ENCODE data around the gene ERVV-1.
"Not testable (repeated sequence)": the region's sequence is repeated elsewhere in the genome, so short reads cannot be mapped to it uniquely, and the experiment has no call there.

ERVV-1 gene

DNA sequence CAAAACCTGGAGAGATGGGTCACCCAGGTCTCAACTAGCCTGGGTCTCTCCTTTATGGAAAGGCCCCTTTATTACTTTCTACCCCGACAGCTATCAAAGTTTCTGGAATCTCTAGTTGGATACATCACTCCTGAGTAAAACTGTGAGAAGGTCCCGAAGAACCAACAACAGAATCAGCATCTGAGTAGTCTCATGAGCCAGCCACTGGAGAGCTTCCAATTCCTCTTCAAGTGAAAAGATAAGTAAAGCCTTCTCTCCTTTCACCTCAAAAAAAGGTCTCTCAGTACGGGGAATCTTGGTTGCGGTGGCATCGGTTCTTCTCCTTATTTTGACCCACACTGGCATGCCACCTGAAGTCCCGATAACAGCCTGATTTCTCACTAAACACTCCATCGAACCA, at the start of gene ERVV-1:
Gene ERVV-1 (plus strand): TSS at position 301 of the 400 bp plus-strand sequence. CDS start 170 bp downstream, outside the sequence.
- DNase-seq (ENCODE audit: low spot score): no peak

DNA sequence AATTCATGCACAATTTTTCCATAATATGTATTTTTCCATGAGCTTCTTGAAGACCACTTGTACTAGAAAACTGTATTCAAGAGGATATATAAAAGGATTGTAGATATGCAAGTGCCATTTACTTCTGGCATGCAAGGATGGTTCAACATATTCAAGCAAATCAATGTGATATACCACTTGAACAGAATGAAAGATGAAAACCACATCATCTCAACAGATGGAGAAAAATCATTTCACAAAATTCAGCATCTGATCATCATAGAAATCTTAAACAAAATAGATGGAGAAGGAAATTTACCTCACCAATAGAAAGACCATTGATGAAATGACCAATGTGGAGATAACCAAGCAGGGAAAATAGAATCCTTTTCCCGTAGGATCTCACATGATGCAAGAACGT, 45.9 kb upstream of the ERVV-1 start:
- no peak for DNase-seq (ENCODE audit: low spot score)

DNA sequence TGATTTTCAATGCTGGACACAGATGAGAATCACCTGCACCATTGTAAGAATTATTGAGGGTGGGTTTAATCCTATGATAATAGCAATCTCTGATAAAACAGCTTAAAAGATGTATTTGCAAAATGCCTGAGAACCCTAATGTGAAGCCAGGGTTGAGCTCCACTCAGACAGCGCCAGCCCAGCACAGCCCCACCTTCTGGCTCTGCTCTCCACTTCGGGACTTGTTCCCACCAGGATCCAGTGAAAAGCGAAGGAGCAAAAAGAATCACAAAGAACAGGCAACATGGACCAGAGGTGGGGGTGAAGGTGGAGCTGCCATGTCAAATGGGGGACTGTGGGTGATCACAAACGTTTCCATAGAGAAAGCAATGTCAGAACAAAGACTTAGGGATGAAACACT, 32.4 kb upstream of the ERVV-1 start:
- DNase-seq (ENCODE audit: low spot score): no peak

DNA sequence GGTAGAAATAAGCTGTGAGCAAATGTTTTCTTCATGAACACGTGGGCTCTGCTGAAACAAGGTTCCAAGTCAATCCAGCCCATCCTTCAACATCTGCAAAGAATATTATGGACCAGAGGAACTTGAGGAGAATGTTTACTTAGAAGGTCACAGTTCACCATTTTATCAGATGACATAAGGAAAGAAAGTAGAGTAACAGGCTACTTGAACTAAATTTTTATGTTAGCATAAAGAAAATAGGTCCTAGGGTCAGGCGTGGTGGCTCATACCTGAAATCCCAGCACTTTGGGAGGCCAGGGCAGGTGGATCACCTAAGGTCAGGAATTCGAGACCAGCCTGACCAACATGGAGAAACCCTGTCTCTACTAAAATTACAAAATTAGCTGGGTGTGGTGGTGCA, 30.6 kb upstream of the ERVV-1 start:
- DNase-seq (ENCODE audit: low spot score): not testable (repeated sequence)

DNA sequence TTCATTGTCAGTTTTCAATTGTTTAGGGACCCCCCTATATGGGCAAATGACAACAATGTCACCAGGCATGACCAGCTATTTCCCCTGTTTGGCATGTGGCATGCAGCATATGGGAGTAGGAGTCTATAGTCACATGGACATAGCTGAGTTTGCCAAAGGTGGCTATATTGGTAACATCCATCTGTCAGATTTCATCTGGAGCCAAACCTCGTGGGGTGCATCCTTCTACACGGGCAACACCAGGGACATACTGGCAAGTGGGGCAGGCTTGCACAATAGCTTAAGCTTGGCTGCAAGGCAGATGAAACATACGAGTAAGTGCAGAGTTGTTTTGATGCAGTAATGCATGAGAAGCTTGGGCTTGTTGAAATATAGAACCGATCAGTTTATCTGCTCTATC, 26.5 kb upstream of the ERVV-1 start:
- DNase-seq (ENCODE audit: low spot score): no peak

DNA sequence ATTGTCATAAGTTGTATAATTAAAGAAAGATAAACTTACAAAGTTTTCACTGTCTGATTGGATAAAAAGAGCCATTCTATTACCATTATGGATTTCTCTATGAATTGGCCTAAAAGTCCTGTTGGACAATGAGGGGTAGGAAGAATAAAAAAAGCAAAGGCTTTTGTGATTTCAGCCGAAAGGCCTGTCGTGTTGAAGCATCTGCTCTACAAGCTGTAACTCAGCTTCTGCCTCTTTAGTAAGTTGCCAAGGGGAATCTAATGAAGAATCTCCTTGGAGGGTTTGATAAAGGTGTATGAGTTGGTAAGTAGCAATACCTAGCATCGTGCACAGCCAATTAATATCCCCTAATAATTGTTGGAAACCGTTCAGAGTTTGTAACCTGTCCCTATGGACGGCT, 25.2 kb upstream of the ERVV-1 start:
- DNase-seq (ENCODE audit: low spot score): no peak

DNA sequence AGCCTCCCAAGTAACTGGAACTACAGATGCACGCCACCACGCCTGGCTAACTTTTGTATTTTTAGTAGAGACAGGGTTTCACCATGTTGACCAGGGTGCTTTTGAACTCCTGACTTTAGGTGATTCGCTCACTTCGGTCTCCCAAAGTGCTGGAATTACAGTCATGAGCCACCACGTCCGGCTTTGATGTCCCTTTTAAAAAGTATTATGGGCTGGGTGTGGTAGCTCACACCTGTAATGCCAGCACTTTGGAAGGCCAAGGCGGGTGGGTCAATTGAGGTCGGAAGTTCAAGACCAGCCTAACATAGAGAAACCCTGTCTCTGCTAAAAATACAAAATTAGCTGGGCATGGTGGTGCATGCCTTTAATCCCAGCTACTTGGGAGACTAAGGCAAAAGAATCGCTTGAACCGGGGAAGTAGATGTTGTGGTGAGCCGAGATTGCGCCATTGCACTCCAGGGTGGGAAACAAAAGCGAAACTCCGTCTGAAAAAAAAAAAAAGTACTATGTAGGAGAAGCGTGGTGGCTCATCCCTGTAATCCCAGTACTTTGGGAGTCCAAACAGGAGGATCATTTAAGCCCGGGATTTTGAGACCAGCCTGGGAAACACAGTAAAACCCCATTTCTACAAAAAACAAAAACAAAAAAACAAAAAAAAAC, 22.8 kb upstream of the ERVV-1 start:
- no peak for DNase-seq (ENCODE audit: low spot score)

- no peak for DNase-seq (ENCODE audit: low spot score)
Measured at GRCh38 chr19:52991484-52991883, 22.2 kb upstream of the ERVV-1 start.

DNA sequence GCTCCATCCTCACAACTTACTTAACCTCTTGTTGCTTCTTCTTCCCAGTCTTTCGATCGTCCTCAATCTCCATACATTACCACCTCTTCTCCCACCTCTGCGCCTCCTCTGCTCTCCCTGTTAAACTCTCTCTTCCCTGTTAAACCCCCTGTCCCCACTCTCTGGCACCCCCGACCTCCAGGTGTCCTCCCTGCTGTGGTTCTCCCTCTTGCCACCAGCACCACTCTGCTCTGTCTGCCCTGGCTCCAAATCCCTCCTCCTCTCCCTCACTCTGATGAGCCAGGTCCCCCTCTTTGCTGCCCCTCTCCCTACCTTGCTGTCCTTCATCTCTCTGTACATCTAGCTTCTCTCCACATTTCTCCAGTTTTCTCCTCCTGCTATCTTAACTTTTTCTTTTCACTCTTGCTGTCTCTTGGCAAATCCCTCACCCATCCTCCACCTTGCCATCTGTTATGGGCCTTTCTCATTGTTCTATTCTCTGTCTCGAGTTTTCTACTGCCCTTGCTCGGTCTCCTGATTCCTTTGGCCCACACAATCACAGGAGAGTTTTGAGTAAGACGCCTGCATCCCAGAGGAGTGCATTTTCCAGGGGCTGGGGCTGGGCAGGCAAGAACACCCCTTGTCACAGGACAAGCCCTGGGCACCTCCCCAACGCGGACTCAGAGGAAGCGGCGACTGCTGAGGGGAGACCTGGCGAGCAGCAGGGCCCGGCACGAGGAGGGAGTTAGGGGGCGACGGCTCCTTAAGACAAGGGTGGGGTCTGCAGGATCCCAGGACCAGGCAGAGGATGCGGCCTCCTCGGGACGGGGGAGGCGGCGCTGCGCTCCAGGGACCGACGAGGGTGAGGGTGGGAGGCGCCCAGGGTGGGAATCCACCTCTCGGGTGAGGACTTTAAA, 21.4 kb upstream of the ERVV-1 start:
- DNase-seq (ENCODE audit: low spot score): no peak

DNA sequence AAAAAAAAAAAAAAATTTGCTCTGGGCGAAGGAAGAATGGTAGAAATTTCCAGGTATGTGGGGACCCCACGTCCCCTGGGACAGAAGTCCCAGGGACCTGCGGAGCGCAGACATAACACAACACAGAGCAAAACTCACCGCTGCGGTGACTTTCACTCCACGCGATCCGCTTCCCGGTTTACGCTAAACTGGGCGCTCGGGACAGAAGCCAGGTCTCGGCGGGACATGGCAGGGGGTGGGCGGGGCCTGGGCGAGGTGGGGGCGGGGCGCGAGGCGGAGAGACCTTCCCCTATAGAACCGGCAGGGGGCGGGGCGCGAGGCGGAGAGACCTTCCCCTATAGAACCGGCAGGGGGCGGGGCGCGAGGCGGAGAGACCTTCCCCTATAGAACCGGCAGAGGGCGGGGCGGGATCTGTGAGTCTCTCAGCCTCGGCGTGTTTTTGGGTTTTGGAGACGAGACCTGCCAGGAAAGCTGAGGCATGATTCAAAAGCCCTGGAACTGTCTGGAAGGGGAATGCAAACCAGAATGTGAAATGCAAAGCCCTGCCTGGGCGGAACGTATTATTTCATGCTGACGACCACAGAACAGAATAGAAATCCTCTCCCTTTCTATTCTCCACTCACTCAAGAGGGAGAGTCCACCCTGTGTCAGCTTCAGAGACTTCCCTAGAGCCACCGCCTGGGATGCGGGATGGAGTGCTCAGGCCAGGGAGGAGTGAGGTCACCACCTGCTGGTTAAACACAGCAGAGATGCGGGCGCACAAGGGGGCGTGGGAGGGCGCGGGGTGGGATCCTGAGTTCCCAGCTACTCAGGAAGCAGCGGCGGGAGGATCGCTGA, 20.2 kb upstream of the ERVV-1 start:
- peak; percentile 79 for DNase-seq (ENCODE audit: low spot score)

DNA sequence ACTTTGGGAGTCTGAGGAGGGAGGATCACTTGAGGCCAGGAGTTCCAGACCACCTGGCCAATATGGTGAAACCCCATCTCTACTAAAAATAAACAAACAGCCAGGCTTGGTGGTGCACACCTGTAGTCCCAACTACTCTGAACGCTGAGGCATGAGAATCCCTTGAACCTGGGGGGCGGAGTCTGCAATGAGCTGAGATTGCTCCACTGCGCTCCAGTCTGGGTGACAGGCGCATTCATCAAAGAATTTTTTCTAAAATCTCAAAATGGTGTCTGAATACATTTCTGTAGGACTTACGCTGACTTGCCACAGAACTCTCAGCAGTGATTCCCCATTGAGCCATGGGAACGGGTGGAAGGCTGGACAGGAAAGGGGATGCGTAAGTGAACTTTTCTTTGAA, 18.0 kb upstream of the ERVV-1 start:
- no peak for DNase-seq (ENCODE audit: low spot score)

GRCh38 chr19:52997975-52998374, 15.7 kb upstream of the ERVV-1 start:
- no peak for DNase-seq (ENCODE audit: low spot score)

DNA sequence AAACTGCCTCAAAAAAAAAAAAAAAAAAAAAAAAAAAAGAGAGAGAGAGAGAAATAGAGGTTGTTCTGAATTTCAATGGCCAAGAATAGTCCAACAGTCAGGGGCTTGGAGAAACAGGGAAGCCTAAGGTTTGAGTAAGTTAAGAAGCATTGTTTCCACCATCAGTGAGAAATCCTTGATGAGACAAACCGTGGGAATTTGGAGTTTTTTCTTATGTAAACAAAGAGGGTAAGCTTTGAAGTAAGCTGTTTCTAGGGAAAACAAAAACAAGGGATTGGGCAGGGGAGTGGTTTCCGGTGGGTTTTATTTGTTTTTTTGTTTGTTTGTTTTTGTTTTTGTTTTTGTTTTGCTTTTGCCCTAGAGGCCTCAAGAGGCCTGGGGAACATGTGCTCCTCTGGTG, 11.2 kb upstream of the ERVV-1 start:
- no peak for DNase-seq (ENCODE audit: low spot score)

DNA sequence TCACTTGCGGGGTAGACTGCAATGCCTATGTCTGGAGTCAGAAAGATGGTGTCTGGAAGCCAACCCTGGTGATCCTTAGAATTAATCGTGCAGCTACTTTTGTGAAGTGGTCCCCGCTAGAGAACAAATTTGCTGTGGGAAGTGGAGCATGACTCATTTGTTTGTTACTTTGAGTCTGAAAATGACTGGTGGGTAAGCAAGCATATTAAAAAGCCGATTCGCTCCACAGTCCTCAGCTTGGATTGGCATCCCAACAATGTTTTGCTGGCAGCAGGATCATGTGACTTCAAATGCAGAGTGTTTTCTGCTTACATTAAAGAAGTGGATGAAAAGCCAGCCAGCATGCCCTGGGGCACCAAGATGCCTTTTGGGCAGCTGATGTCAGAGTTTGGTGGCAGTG, 9.5 kb upstream of the ERVV-1 start:
- DNase-seq (ENCODE audit: low spot score): no peak

GRCh38 chr19:53007200-53007599, 6.5 kb upstream of the ERVV-1 start:
- DNase-seq (ENCODE audit: low spot score): no peak

GRCh38 chr19:53007606-53008005, 6.1 kb upstream of the ERVV-1 start:
- no peak for DNase-seq (ENCODE audit: low spot score)

DNA sequence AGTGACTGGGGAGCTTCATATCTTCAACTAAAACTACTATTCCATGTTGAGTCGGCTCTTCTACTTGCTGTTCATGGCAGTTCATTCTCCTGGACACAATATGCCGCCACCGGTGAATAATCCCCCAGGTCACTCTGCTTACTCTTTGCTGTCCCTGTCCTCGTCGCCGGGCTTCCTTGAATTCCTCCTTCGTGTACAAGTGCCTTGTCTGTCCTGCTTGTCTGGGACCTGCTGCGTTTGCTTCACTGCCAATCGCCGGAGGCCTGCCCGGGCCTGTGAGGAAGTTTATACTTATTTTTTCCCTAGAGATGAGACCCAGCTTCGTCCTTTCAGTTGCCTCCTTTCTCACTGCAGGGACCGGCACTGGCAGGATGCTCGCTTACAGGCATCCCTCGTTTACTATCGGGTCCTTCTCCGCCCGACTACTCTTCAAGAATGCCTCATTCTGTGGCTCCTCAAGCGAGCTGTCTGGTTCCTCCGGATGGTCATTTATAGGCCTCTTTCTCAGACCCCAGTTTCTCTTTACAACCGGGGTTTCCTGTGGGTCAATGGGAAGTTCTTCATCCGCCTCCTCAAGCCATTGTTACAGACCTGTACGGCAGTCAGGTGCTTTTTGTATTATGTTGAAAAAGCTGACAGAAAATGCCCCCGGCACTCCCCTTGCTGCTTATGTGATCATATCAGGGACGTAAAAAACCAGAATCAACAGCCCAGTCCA, 5.5 kb upstream of the ERVV-1 start:
- no peak for DNase-seq (ENCODE audit: low spot score)

DNA sequence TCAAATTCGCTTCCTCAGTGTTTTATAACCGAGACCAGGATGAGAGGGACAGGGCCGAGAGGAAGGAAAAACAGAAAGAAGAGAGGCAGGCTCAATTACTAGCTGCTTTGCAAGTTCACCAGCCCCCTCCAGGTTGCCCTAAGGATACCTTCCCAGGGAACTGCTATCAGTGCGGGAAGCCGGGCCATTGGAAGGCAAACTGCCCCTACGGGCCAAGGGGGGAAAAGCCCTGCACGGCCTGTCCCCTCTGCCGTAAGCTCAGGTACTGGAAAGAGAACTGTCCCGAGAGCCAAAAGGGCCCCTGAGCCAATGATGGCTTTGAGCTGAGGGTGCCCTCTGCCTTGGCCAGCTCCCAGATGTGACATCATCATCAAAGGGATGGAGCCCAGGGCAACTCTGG, 3.2 kb upstream of the ERVV-1 start:
- no peak for DNase-seq (ENCODE audit: low spot score)

- no peak for DNase-seq (ENCODE audit: low spot score)
Measured at GRCh38 chr19:53012006-53012405, 1.7 kb upstream of the ERVV-1 start.

DNA sequence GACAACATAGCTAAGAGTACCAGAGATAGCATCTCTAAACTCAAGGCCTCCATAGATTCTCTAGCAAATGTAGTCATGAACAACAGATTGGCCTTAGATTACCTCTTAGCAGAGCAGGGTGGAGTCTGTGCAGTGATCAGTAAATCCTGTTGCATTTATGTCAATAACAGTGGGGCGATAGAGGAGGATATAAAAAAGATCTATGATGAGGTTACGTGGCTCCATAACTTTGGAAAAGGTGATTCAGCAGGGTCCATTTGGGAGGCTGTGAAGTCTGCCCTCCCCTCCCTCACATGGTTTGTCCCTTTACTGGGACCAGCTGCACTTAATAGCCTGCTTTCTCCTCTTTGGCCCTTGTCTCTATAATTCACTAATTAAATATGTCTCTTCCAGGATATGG, 1.4 kb downstream of the ERVV-1 start:
- no peak for DNase-seq (ENCODE audit: low spot score)

GRCh38 chr19:53015730-53016129, 2.0 kb downstream of the ERVV-1 start:
- no peak for DNase-seq (ENCODE audit: low spot score)

- no peak for DNase-seq (ENCODE audit: low spot score)
Measured at GRCh38 chr19:53019684-53020083, 6.0 kb downstream of the ERVV-1 start.
